Skin epidermis (tissue), 12 donors: ENCODE measurements around the gene MACROD2.
A peak's percentile ranks its signal among the peaks of the same experiment; 100 is the strongest.

ENCODE experiments used
- H3K27ac ChIP-seq, 21 experiments: fragments of 200-600 bp; sonication (generic) in 11 of 21; one replicate each; pipeline ENCODE4 v1.5.0; 2020; ENCODE audit warnings: mild to moderate bottlenecking in 3 of 21, inconsistent platforms in 2 of 21, moderate library complexity in 2 of 21
- H3K4me3 ChIP-seq, 7 experiments: fragments of 200-600 bp; sonication (generic) in 2 of 7; one replicate each; pipeline ENCODE4 v1.5.0; 2020; ENCODE audit warnings: inconsistent platforms in 2 of 7, mild to moderate bottlenecking in 2 of 7, moderate library complexity in 1 of 7

The MACROD2 gene

DNA sequence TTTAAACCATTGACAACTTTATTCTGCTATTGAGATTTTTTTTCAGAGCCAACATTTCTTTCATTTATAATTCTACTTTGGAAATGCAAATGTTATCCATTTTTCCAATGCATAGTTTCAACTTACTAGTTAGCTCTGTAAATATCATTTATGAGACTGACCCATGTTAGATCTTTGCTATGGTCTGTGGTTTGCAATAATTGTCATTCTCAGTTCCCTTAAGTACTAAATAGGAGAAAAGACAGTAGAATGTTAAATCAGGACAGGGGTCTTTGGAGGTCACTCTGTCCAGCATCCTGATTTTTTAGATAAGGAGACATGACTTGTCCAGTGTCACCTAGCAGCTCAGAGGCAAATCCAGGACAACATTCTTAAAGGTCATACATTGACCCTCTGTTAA lies 864.3 kb downstream of the MACROD2 start:
- Histone ChIP-seq H3K4me3 (no peak overlapping the region), H3K27ac (no peak overlapping the region)

DNA sequence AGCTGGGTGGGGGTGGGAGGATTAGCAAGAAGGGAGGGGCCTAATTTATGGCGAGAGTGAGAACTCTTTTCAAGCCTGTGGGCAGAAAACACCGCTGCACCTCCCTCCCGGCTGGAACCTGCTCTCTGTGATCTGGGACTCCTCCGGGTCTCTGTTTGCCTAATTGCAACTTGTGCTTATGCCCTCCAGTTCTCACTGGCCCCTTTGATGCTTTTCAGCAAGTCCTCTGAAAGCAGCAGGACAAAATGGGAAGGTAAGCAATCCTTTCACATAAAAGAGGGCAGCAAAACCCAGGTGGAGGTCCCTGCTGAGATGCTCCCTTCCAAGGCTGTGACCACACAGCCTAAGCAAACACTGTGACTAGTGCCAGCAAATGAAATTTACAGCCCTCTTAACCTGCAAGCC lies 865.1 kb downstream of the MACROD2 start:
- no peak overlapping the region for H3K27ac ChIP-seq

DNA sequence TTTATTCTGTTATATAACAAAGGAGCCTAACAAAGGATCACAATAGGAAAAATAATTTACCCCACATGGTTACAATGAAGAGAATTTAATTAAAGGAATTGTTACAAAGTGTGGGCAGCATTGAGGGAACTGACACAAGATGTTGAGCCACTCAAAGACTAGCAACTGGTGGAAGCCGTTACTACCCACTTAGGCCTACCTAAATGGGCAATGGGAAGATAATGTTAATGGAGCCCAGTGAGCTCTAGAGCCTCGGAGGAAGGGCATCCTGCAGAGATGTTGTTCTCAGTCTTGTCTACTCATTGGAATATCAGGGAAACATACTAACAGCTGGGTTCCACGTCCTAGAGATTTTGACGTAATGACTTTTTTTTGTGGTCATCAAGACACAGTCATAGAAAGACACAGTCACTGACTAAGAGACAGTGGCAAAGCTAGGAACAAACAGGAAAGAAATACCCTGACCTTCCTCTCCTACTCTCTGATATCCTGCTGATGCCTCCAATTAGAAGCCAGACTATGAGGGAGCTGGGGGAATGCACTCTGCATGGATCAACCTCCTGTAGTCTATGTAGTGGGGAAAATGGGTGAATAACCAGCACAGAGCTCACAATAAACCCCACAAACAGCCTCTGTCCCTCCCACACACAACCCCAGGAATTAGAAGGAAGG lies 865.8 kb downstream of the MACROD2 start:
- Histone ChIP-seq H3K4me3 (no peak overlapping the region), H3K27ac (no peak overlapping the region)

More for the DNA sequence above, 865.1 kb downstream of the MACROD2 start:
- no peak overlapping the region for H3K4me3 ChIP-seq

DNA sequence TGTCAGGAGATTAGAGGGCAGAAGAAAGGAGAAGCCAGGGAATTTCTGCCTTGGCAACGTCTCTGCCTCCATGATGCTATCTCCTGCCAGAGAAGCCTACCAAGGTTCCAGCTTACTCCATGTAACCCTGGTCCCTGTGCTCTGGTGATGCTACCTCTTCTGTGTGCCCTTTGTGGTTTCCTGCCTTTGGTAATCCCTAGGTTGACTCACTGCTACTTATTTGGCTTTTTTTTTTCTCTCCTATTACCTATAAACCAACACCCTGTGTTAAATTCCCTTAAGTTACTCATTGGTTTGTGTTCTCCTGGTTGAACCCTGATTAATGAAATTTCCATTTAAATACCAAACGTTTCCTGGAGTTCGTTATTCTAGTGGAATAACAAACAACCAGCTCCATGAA lies 869.9 kb downstream of the MACROD2 start:
- Histone ChIP-seq H3K27ac (no peak overlapping the region), H3K4me3 (no peak overlapping the region)

DNA sequence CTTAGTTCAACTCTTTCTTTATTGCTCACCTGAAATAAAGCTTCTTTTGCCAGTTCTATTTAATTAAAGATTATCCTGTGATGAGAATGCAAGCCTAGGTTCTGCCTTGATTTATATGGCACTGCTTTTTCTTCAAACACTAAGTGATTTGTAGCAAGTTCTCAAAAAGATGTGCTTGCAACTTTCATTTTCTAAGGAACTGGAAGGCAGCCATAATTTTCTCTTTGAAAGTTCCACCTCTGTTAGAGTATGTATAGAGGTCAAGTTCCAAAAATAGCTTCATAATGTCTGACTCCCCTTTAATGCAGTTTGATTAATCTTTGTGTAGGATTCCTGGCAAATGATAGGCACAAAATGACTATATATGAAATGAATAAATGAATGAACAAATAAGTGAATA lies 870.4 kb downstream of the MACROD2 start:
- no peak overlapping the region for H3K4me3 ChIP-seq

DNA sequence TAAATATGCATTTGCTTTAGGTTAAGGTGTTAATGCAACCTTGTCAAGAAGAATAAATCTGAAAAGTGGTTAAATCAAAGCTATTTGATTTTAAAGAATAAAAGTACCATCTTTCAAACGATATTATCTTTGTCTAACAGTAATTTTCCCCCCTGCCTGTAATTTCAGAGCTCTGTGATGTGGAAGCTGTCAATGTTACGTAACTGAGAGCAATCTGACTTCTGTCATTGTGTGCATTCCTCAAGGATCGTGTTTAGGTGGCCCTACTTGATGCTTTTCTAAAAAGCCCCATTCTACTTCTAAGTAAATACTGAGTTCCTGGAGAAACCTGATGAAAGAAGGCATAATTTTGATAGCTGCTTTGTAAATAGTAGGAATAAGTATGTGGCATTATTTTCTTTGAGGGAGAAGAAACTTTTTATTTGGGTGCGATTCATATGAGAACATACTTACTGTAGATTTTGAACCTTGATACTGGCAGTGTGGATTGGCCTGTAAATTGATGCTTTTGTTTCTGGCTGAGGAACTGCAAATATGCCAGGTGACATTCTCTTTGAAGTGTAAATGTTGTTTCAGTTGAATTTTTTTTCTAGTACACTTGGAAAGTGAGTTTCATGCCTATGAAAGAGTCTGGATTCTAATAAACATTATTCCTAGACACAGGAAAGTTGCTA lies 871.7 kb downstream of the MACROD2 start:
- no peak overlapping the region for H3K27ac ChIP-seq

More for the DNA sequence above, 870.4 kb downstream of the MACROD2 start:
- H3K27ac ChIP-seq = no peak overlapping the region

DNA sequence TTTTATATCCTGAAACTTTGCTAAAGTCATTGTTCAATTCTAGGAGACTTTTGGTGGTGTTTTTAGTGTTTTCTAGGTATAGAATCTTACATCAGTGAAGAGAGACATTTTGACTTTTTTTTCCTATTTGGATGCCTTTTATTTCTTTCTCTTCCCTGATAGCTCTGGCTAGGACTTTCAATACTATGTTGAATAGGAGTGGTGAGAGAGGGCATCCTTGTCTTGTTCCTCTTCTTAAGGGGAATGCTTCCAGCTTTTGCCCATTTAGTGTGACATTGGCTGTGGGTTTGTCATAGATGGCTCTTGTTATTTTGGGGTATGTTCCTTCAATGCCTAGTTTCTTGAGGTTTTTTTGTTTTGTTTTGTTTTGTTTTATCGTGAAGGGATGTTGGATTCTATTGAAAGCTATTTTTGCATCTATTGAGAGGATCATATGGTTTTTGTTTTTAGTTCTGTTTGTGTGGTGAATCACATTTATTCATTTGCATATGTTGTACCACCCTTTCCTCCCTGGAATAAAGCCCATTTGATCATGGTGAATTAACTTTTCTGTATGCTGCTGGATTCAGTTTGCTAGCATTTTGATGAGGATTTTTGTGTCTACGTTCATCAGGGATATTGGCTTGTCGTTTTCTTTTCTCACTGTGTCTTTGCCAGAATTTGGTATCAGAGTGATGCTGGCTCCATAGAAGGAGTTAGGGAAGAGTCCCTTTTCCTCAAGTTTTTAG lies 882.1 kb downstream of the MACROD2 start:
- Histone ChIP-seq H3K4me3 (no peak overlapping the region), H3K27ac (no peak overlapping the region)

More for the DNA sequence above, 871.7 kb downstream of the MACROD2 start:
- H3K4me3 ChIP-seq = no peak overlapping the region

DNA sequence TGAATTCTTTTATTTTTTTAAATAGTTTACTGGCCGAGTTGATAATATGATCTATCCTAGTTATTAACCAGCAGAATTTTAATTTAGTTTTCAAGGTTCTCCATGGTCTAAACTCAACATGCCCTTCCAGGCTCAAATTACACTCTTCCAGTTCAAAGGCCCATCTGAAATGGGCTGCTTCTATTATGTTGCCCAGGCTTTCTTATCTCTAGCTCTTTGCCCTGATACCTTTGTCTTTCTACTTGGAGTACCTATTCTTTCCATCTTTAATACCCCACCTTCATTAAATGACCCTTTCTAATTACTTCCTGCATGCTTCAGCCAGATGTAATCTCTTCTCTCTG lies 883.3 kb downstream of the MACROD2 start:
- Histone ChIP-seq H3K27ac (peak overlapping the region in 1 of 21 experiments; percentile 16), H3K4me3 (no peak overlapping the region)

DNA sequence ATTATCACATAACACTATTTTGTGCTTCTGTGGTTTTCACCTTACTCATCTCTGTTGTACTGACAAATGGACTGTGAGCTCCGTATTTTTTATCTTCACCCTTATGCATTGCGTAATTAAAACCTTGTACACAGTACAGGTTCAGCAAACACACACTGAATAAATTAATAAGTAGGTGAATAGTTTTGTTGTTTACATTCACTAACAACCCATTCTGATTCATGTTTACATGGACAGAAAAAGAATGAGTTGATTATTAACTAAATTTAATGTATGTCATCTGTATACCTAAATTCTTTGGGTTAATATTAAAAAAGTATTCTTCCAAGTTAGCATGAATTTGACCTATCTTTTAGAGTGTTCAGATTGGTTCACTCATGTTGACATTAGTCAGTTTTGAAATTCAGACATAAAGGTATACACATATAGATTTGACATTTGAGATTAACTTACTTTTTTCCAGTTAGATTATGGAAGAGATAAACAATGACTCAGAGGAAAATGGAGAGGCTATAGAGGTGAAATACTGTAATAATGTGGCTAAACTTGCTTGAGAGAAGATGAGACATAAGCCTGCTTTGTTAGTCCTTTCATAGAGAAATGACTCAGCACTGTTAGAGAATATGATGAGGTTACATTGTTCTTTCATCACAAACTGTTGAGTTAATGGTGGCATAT lies 883.8 kb downstream of the MACROD2 start:
- H3K4me3 ChIP-seq = no peak overlapping the region
- H3K27ac ChIP-seq = peak overlapping the region in 1 of 21 experiments; percentile 62

DNA sequence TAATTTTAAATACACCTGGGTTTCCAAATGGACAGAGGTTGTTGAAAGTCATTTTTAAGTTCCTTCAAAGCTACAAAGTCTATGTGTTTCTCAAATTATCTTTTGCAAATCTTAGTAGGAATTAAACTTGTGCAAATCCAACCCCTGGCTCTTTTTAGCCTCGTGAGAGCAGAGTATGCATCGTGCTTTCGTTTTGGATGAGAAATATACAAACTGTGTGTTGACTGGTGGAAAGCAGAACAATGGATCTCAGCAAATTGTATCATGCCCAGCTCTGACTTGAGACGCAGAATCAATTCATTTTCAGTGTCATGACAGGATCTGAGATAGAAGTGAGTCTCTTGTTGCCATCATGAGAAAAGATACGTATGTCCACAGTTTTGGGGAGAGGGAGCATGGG lies 884.5 kb downstream of the MACROD2 start:
- H3K27ac ChIP-seq = peak overlapping the region in 4 of 21 experiments; percentile 12 to 62 (median 28)
- no peak overlapping the region for H3K4me3 ChIP-seq

DNA sequence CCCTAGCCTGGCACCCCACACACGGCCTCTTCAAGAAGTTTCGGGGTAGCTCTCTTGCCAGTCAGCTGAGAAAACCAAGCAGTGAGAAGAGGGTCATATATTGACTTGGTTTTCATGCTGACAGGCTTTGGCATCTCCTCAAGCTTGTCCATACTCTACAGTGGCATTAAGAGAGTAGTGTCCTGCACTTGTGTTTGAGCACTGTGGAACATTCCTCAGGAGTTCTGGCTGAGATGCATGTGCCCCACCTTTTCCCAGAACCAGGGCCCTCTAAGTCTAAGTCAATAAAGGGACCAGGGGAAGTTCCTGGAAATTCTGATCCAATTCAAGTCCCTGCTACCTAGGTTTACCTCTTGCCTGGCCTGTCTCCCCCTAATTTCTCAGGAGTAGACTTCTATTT lies 886.2 kb downstream of the MACROD2 start:
- H3K4me3 ChIP-seq = no peak overlapping the region

DNA sequence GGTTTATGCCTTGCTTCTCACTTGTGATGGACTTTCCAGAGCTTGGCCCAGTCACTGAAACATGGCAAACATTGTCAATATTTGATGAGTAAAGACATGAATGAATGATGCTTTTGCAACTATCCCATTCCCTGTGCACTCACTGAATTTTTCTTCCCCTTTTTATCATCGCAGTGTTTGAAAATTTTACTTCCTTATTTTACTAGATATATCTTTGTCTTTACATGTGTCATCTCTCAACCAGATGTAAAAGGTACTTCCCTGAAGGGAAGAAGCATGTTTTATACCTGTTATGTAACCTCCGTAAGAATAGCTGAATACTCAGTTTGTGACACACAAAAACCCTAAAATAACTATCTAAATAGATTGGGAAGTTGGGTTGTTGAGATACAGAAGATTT lies 886.8 kb downstream of the MACROD2 start:
- Histone ChIP-seq H3K27ac (no peak overlapping the region), H3K4me3 (no peak overlapping the region)

More for the DNA sequence above, 886.2 kb downstream of the MACROD2 start:
- no peak overlapping the region for H3K27ac ChIP-seq

DNA sequence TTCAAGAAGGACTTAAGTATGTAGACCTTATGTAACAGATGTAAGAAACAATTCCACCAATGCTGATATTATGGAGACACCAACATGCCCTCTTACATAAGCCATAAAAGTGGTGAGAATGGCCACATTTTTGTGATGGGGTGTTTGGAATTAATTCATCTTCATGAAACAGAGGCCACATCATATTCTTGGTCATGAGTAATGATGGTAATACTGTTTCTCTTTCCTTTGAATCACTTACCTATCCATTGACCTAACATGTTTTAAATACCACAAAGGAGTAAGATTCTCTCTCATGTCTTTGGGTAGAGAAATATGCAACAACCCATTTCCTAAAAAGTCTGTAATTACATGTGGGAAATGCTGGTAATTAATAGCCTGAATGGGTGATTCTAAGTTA lies 887.5 kb downstream of the MACROD2 start:
- Histone ChIP-seq H3K4me3 (no peak overlapping the region), H3K27ac (no peak overlapping the region)

DNA sequence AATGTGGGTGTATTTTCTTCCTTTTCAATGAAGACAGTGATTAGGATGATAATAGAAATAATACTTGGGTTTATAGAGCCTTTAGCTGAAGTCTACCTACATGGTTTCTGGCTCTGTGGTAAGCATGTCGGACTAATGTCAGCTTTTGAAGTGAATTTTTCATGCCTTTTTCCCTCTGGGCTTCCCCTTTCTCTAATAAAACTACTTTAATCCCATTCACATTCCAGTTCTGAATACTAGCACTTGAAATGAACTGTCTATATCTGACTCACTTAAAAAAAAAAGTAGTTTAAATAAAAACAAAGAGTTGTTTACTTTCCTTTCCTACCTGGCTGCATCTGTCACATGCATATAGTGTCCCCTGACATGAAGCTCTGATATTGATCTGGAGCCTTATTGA lies 888.0 kb downstream of the MACROD2 start:
- H3K27ac ChIP-seq = no peak overlapping the region
- H3K4me3 ChIP-seq = no peak overlapping the region

DNA sequence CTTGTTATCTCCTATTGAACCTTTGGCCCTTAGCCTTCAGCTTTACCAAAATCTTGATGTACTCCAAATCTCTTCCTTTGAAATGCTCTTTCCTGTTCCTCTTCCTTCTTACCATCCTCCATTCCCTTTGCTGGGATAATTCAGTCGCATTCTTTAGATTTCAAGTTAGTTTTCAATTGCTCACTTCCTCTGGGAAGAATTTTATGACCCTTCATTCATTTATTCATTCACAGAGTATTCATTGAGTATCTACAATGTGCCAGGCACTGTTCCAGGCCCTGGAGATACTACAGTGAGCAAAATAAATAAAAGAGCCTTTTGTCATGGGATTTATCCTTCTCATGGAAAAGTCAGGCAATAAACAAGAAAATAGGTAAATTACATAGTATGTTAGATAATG lies 890.3 kb downstream of the MACROD2 start:
- Histone ChIP-seq H3K27ac (no peak overlapping the region), H3K4me3 (no peak overlapping the region)

DNA sequence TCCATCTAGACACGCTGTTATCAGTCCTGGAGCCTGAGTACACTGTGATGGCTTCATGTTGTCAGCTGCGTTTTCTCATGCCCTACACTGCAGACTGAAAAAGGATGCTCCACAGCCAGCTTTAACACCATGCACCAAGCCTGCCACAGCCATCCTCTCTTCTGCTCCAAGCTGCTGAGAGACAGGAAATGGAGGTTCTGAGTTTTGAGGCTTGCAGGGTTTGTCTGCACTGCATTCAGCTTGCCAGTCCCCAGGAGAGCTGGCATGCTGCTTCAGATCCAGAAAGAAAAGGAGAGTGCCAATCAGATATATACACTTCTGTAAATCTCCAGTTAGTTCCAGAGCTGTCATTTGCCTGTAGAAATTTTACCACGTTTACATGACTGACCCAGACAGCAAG lies 892.8 kb downstream of the MACROD2 start:
- no peak overlapping the region for H3K27ac ChIP-seq
- no peak overlapping the region for H3K4me3 ChIP-seq

DNA sequence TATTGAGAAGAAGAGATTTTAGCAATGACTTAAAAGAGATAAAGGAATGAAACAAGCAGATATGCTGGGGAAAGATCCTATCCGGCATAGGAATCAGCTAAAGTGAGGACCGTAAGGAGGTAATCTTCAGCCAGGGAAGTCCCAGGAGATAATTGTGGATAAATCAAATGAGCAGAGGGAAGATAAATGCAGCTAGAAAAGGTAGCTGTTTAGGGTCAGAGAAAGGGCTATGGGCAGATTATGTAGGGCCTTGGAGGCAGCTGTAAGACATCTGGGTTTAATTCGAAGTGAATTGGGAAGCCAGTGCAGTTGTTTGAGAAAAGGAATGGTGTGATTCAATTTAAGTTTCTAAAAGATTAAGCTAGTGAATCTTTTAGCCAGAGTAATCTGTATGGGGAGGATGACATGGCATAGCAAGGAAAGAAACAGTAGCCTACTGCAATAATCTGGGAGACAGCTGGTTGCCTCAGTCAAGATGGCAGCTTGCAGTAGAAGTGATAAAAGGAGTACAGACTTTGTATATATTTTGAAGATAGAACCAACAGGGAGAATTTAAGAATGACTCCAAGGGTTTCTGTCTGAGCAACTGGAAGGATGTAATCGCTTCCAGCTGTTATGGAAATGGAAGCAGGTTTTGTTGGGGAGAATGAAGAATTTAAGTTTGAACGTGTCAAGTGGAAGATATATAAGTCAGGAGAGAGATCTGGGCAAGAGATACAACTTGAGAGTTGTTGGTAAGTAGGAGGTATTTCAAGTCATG lies 894.4 kb downstream of the MACROD2 start:
- H3K4me3 ChIP-seq = no peak overlapping the region
- no peak overlapping the region for H3K27ac ChIP-seq

DNA sequence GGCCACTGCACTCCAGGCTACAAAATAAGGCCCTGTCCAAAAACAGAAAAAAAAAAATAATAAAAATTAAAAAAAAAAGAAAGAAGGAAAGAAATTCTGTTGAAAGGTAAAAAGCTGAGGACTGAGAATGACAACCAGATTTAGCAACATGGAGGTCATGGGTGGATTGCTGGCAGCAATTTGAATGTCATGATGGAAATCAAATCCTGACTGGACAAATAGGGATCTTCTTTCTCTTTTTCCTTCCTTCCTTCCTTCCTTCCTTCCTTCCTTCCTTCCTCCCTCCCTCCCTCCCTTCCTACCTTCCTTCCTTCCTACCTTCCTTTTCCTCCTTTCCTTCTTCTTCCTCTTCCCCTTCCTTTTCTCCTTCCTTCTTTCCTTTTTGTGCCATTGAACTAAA lies 895.4 kb downstream of the MACROD2 start:
- no peak overlapping the region for H3K4me3 ChIP-seq

DNA sequence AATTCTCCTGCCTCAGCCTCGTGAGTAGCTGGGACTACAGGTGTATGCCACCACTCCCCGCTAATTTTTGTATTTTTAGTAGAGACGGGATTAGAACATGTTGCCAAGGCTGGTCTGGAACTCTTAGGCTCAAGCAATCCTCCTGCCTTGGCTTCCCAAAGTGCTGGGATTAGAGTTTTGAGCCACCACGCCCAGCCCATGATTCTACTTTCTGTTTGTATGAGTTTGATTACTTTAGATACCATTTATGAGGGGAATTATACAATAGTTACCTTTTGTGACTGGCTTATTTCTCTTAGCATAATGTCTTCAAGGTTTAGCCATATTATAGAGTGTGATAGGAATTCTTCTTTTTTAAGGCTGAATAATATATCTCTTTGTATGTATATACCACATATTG lies 897.5 kb downstream of the MACROD2 start:
- Histone ChIP-seq H3K4me3 (no peak overlapping the region), H3K27ac (no peak overlapping the region)

More for the DNA sequence above, 895.4 kb downstream of the MACROD2 start:
- H3K27ac ChIP-seq = no peak overlapping the region

DNA sequence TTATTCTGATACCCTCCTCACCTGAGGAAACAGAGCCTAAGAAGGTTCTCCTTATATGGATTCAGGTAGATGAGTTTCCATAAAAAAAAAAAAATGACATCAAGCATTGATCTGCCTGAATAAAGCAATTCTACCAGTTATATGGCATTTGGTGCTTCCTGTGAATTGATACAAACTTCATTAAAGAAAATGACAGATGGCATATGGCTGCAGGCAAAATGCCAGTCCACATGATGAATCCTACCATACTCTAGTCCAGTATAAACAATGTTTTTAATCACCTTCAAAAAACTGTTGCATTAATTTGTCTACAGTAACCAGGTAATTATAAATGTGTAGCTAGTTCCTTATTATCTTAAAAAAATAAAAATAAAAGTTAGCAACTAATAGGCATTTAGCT lies 901.3 kb downstream of the MACROD2 start:
- no peak overlapping the region for H3K4me3 ChIP-seq
- H3K27ac ChIP-seq = no peak overlapping the region
